GM21528 (cell line): ENCODE measurements around the gene PFDN4.
"Not testable (repeated sequence)": the region's sequence is repeated elsewhere in the genome, so short reads cannot be mapped to it uniquely, and the experiment has no call there.

ENCODE experiments used
- ATAC-seq: cut with Tn5 transposase; IDR thresholded peaks from one replicate; pipeline ENCODE4 v1.9.1; 2021; ENCODE audit warnings: mild to moderate bottlenecking, moderate library complexity; ENCODE audit not compliant: unreplicated experiment, low FRiP score

The PFDN4 gene

DNA sequence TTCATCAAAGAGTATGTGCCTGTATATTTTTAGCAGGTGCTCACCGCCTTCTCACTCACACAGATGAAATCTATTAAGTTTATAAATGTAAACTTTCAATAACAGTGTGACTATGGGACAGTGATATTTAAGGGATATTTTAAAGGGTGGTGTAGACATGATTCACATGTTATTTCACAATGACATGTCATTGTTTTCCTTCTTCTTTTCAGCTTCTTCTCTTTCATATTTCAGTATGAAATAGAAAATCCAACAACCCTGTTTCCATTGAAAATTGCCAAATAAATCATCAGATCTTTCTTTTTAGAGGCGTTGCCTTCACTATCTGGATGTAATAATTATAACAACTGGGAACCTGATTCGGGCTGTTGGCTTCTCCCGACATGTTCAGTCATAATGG, 54.8 kb downstream of the PFDN4 start:
- no peak for ATAC-seq

DNA sequence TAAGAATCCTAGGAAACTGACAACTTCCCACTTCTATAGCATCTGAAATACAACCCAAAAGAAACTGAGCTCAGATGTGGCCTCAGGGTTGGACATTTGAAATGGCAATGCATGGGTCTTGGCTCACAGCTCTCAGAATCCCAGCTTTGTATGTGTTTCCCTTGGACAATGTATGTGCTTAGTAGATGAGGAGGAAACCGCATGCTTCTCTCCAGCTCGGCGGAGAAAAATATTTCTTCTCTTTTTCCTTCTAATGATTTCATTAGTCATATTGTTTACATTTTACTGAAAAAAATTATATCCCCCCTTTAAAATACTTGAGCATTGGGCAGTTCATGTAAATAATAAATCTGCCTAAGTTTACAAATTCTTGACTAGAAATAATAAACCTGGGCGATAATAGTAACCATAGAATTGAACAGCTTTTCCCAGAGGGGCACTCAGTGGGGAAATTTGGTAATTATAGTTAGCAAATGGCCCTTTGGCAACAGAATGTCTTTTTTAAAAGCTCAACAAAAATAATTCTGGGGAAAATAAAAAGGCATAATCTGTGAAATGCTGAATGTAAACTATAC, 55.3 kb downstream of the PFDN4 start:
- no peak for ATAC-seq

DNA sequence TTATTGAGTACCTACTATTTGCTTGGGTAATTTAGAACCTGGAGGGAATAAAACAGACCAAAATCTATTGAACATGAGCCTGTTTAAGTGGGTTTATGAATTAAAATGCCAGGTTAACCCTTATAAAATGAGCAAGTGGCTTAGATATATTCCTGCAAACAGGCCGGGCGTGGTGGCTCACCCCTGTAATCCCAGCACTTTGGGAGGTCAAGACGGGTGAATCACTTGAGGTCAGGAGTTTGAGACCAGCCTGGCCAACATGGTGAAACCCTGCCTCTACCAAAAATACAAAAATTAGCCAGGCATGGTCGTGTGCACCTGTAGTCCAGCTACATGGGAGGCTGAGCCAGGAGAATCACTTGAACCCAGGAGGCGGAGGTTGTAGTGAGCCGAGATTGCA, 57.9 kb downstream of the PFDN4 start:
- ATAC-seq: not testable (repeated sequence)

DNA sequence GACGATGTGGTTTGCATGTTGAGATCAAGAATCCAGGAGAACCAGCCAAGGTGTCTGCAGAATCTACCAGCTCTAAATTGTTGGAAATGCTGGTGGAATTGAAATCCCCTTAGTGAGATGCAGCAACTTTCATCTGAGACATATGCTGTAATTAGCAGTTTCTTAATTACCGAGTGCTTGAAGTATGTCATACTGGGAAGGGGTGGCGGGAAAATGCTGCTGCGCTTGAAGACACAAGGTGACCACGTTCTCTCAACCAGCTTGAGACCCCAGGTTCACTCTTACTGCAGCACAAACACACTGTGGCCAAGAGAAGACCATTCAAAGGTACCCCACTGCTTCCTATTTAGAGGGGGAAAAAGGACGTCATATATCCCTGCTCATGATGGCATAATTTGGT, 59.0 kb downstream of the PFDN4 start:
- ATAC-seq: no peak

DNA sequence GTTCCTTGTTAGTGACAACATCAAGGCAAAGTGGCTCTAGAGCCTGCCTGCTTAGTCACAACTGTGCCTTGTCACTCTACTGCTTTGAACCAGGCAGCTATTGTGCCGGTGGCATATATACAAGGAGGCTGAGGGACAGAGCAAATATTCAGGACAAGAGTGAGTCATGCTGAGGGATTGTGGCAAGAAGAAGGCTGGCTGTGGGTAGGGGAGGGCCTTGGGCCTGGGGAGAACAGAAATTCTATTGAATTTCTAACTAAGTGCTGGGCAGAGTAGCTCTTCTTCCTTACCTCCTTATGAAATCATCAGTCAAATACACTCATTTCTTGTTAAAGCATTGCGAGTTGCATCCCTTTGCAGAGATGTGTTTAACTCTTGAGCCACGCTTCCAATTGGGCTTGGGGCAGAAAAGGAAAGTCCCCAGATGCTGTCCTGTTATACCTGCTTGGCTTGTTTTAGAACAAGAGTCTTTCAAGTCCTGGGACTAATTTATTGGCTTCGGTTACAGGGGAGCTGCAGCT, 59.7 kb downstream of the PFDN4 start:
- no peak for ATAC-seq

DNA sequence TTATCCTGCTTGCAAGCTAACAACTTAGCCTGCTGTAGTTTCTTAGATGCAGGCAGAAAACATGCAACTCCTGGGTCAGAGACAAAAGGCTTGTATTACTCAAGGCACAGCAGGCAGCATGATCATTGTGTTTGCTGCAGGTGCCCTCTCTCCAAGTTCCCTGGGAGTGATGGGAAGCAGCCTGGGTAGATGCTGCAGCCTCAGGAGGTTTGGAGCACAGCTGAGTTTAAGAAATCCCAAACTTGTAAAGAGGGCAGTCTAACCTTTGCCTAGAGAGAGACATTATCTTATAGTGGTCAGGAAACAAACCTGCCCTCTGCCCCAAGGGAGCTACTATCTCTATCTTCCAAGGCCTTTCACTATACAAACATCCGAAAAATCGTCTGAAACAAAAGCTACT, 61.1 kb downstream of the PFDN4 start:
- no peak for ATAC-seq
